A549 (cell line): ENCODE measurements around the gene NFIA. TPM values are rescaled to one million over a fixed set of nuclear protein-coding genes. Genes with fewer than 3 reads are reported as not detected.

ENCODE experiments used
- ATAC-seq, 2 experiments: fragments of 200-7000 bp in 1 of 2; fragments of >200 bp in 1 of 2; cut with Nextera tagmentation in 1 of 2; cut with Tn5 transposase in 1 of 2; 3 replicates each; pipeline versions ENCODE4 v1.8.0 to v1.9.1; 2018 to 2020; ENCODE audit warnings: mild to moderate bottlenecking in 1 of 2, moderate library complexity in 1 of 2
- CTCF ChIA-PET: fragments of 300-600 bp; sonication (Branson Sonifier 250); formaldehyde crosslinking; extraction: SDS; loops from one replicate; lab custom pipeline; 2021; ENCODE audit warnings: antibody characterized with exemption, inconsistent platforms; lab: Yijun Ruan, JAX
- POLR2A ChIA-PET: fragments of 350-600 bp; formaldehyde crosslinking; extraction: SDS; loops from one replicate; lab custom pipeline; 2021; ENCODE audit warnings: antibody characterized with exemption, inconsistent platforms; lab: Yijun Ruan, JAX
- DNase-seq, 2 experiments: peaks; one replicate each; pipeline versions ENCODE4 v3.0.0 to v3.0.0-alpha.2; 2011 to 2016; ENCODE audit warnings: low read depth in 1 of 2, low spot score in 1 of 2
- FAIRE-seq: peaks from 2 replicates; lab custom pipeline; 2011; peaks lifted over from hg19 to GRCh38; lab: Jason Lieb, UNC
- H3K27ac ChIP-seq, 2 experiments: fragments of >200 bp; sonication (Bioruptor Twin); formaldehyde crosslinking; 3 replicates each; pipeline ENCODE4 v1.5.1; 2016 to 2017
- H3K4me1 ChIP-seq: fragments of >200 bp; sonication (Bioruptor Twin); formaldehyde crosslinking; 3 replicates; pipeline ENCODE4 v1.6.1; 2016
- H3K4me2 ChIP-seq: fragments of >200 bp; sonication (Bioruptor Twin); formaldehyde crosslinking; 3 replicates; pipeline ENCODE4 v1.6.1; 2016
- H3K4me3 ChIP-seq: fragments of >200 bp; sonication (Bioruptor Twin); formaldehyde crosslinking; 3 replicates; pipeline ENCODE4 v1.5.1; 2016
- H3K9me3 ChIP-seq: fragments of >200 bp; sonication (Bioruptor Twin); formaldehyde crosslinking; 3 replicates; pipeline ENCODE4 v1.6.1; 2016
- BCL3 ChIP-seq: fragments of >200 bp; sonication (Bioruptor Twin); formaldehyde crosslinking; IDR thresholded peaks from 3 replicates; pipeline ENCODE4 v1.6.1; 2016
- BHLHE40 ChIP-seq: IDR thresholded peaks from 2 replicates; pipeline ENCODE4 v1.6.1; 2012; ENCODE audit warnings: low read depth, low read length, inconsistent platforms
- CBX2 ChIP-seq: fragments of 200-600 bp; sonication (generic); IDR thresholded peaks from 2 replicates; pipeline ENCODE4 v1.6.1; 2016; ENCODE audit warnings: low read depth, mild to moderate bottlenecking, borderline replicate concordance
- CEBPB ChIP-seq, 2 experiments: fragments of >200 bp in 1 of 2; sonication (Bioruptor Twin) in 1 of 2; formaldehyde crosslinking in 1 of 2; IDR thresholded peaks; 2 replicates each; pipeline ENCODE4 v1.6.1; 2012 to 2016
- CHD2 ChIP-seq: fragments of 150-350 bp; IDR thresholded peaks from 2 replicates; pipeline ENCODE4 v1.6.1; 2014; ENCODE audit warnings: low read length; ENCODE audit not compliant: partially characterized antibody
- EHMT2 ChIP-seq: fragments of 200-600 bp; sonication (generic); IDR thresholded peaks from 2 replicates; pipeline ENCODE4 v1.6.1; 2016; ENCODE audit warnings: antibody characterized with exemption, low read depth, mild to moderate bottlenecking, moderate library complexity
- ELK1 ChIP-seq: fragments of 150-350 bp; IDR thresholded peaks from 2 replicates; pipeline ENCODE4 v1.6.1; 2014; ENCODE audit warnings: low read depth, mild to moderate bottlenecking, low read length
- GATA3 ChIP-seq: IDR thresholded peaks from 2 replicates; pipeline ENCODE4 v1.6.1; 2012; ENCODE audit warnings: borderline replicate concordance
- HDAC2 ChIP-seq: fragments of 200-600 bp; sonication (generic); IDR thresholded peaks from 2 replicates; pipeline ENCODE4 v1.6.1; 2016
- HEYL ChIP-seq: fragments of 250-450 bp; sonication (Bioruptor Pico); IDR thresholded peaks from 2 replicates; pipeline ENCODE4 v1.8.0; 2021; ENCODE audit warnings: mild to moderate bottlenecking, moderate library complexity
- HMGXB4 ChIP-seq: fragments of 250-450 bp; sonication (Bioruptor Pico); IDR thresholded peaks from 2 replicates; pipeline ENCODE4 v1.5.0; 2021; ENCODE audit warnings: mild to moderate bottlenecking, moderate library complexity, borderline replicate concordance
- HOXA7 ChIP-seq: fragments of 250-450 bp; sonication (Bioruptor Pico); IDR thresholded peaks from 2 replicates; pipeline ENCODE4 v1.5.0; 2020; ENCODE audit warnings: mild to moderate bottlenecking, moderate library complexity
- HOXB5 ChIP-seq: fragments of 250-450 bp; sonication (Bioruptor Pico); IDR thresholded peaks from 2 replicates; pipeline ENCODE4 v1.5.0; 2020; ENCODE audit warnings: mild to moderate bottlenecking, moderate library complexity
- MAFK ChIP-seq: fragments of 450-650 bp; IDR thresholded peaks from 2 replicates; pipeline ENCODE4 v1.6.1; 2014; ENCODE audit not compliant: partially characterized antibody
- MAX ChIP-seq: IDR thresholded peaks from 2 replicates; pipeline ENCODE4 v1.6.1; 2012
- MAZ ChIP-seq: fragments of 150-350 bp; IDR thresholded peaks from 2 replicates; pipeline ENCODE4 v1.6.1; 2014; ENCODE audit warnings: antibody characterized with exemption, low read depth, low read length, borderline replicate concordance
- NPAS2 ChIP-seq: fragments of 250-450 bp; sonication (Bioruptor Pico); IDR thresholded peaks from 2 replicates; pipeline ENCODE4 v1.8.0; 2022; ENCODE audit warnings: mild to moderate bottlenecking, moderate library complexity, borderline replicate concordance
- RCOR1 ChIP-seq: fragments of 150-350 bp; IDR thresholded peaks from 2 replicates; pipeline ENCODE4 v1.6.1; 2014; ENCODE audit warnings: antibody characterized with exemption, low read length, low read depth
- RNF2 ChIP-seq: fragments of 200-600 bp; sonication (generic); IDR thresholded peaks from 2 replicates; pipeline ENCODE4 v1.6.1; 2016; ENCODE audit warnings: low read depth, mild to moderate bottlenecking, antibody characterized with exemption, moderate library complexity, borderline replicate concordance
- ZNF302 ChIP-seq: fragments of 250-450 bp; sonication (Bioruptor Pico); IDR thresholded peaks from 2 replicates; pipeline ENCODE4 v1.9.0; 2021; ENCODE audit warnings: inconsistent platforms, mild to moderate bottlenecking, moderate library complexity
- WGBS: methylation state at CpG from one replicate; pipeline ENCODE4 v1.1.6; 2017; ENCODE audit errors: missing lambda C conversion rate; 5-methylcytosine and 5-hydroxymethylcytosine counted together
- polyA plus RNA-seq, 4 experiments: library from polyadenylated mRNA; depleted of rRNA in 3 of 4; stranded (reverse); fragments of >200 nt; fragmentation: RNase III in 1 of 4; extraction: RNeasy Plus Mini Kit Qiagen cat#74134 plus additional on column Dnase treatment in 1 of 4; gene quantifications; 2 replicates in 3 of 4; 3 replicates in 1 of 4; pipeline ENCODE4 v1.2.3, GENCODE V29; 2011 to 2017
- TF ChIP-seq, protein P1 (sequence below): fragments of >200 bp; sonication (Bioruptor Twin); formaldehyde crosslinking; IDR thresholded peaks from 3 replicates; pipeline ENCODE4 v1.5.1; 2016
- TF ChIP-seq, protein P2 (sequence below): fragments of 200-600 bp; sonication (generic); IDR thresholded peaks from 2 replicates; pipeline ENCODE4 v1.6.1; 2016; ENCODE audit warnings: antibody characterized with exemption, mild to moderate bottlenecking, moderate library complexity

The NFIA gene
- polyA plus RNA-seq, 2 of the 4 experiments (the other 2 are of a cell fraction) = 6.5 to 25.8 TPM

GRCh38 chr1:61391730-61392129, 309.4 kb downstream of the NFIA start (continued):
- TF ChIP-seq MAZ (no peak), ZNF302 (CRISPR knock-in tag) (no peak), GATA3 (no peak)

DNA sequence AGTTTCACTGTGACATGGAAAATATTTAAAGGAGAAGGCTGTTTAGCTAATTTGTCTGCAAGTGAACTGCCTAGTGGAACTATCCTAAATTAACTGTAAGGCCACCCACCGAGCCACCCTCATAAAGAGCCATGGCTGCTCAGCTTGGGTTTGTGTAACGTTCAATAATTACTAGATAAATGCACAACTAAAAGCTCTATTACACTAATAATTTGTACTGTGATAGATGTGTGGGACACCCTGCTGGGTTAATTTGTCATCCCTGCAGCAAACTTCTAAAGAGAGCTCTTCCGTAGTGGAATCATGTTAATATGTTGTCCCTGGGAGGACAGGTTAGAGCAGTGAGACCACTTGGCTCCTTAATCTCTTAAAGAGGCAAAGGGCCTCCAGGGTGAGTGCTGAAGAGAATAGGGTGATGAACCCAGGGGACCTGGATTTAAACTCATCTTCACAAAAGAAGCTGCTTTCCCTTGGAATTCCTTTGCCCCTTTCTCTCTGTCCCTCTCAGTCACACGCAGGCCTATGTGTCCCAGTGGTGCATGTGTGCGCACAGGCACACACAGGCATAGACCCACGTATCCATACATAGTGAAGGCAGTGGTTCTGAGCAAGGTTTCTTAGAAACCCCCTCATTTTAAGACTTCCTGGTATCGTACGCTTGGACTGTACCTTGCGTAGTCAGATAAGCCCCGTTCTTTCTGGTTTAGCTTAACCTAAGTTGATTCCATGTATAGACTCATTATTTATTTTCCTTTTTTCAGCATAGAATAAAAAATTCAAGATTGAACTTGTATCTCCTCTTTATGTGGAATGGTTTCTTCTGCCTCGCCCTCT, 310.3 kb downstream of the NFIA start:
- CTCF ChIA-PET = no interaction called here
- no peak overlapping the region for H3K4me2 ChIP-seq
- no peak overlapping the region for H3K27ac ChIP-seq
- TF ChIP-seq RCOR1 (no peak), MAZ (no peak), BCL3 (no peak)
- WGBS = 95% methylated on average over 10 of the region's 11 CpGs
- H3K4me1 ChIP-seq = no peaks in the 10 kb centered on the region
- no peak for ATAC-seq
- H3K9me3 ChIP-seq = peaks cover 16% of the 10 kb centered on the region
- POLR2A ChIA-PET = no interaction called here
- H3K4me3 ChIP-seq = no peak overlapping the region
- no peak for DNase-seq
- no peak for FAIRE-seq

GRCh38 chr1:61393575-61393974, 311.2 kb downstream of the NFIA start:
- DNase-seq (no peak), ATAC-seq (no peak), FAIRE-seq (no peak)
- CTCF ChIA-PET = no interaction called here
- no peak overlapping the region for H3K4me3 ChIP-seq
- peaks cover 13% of the 10 kb centered on the region for H3K9me3 ChIP-seq
- 92% methylated on average over 3 of the region's 3 CpGs for WGBS
- no peak overlapping the region for H3K27ac ChIP-seq
- no peak overlapping the region for H3K4me2 ChIP-seq
- POLR2A ChIA-PET = no interaction called here
- H3K4me1 ChIP-seq = no peaks in the 10 kb centered on the region
- TF ChIP-seq CEBPB (IDR thresholded peaks at IDR 0.05) (no peak), GATA3 (no peak), MAZ (no peak), MAX (no peak), RNF2 (no peak), HEYL (CRISPR knock-in tag) (no peak), HDAC2 (no peak), NPAS2 (CRISPR knock-in tag) (no peak), CBX2 (no peak), ELK1 (no peak), BHLHE40 (no peak), HOXA7 (no peak), MAFK (no peak), HMGXB4 (CRISPR knock-in tag) (no peak), HOXB5 (CRISPR knock-in tag) (no peak), EHMT2 (no peak), CHD2 (no peak)
- TF ChIP-seq, protein P1, sequence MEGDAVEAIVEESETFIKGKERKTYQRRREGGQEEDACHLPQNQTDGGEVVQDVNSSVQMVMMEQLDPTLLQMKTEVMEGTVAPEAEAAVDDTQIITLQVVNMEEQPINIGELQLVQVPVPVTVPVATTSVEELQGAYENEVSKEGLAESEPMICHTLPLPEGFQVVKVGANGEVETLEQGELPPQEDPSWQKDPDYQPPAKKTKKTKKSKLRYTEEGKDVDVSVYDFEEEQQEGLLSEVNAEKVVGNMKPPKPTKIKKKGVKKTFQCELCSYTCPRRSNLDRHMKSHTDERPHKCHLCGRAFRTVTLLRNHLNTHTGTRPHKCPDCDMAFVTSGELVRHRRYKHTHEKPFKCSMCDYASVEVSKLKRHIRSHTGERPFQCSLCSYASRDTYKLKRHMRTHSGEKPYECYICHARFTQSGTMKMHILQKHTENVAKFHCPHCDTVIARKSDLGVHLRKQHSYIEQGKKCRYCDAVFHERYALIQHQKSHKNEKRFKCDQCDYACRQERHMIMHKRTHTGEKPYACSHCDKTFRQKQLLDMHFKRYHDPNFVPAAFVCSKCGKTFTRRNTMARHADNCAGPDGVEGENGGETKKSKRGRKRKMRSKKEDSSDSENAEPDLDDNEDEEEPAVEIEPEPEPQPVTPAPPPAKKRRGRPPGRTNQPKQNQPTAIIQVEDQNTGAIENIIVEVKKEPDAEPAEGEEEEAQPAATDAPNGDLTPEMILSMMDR = no peak
- TF ChIP-seq, protein P2, sequence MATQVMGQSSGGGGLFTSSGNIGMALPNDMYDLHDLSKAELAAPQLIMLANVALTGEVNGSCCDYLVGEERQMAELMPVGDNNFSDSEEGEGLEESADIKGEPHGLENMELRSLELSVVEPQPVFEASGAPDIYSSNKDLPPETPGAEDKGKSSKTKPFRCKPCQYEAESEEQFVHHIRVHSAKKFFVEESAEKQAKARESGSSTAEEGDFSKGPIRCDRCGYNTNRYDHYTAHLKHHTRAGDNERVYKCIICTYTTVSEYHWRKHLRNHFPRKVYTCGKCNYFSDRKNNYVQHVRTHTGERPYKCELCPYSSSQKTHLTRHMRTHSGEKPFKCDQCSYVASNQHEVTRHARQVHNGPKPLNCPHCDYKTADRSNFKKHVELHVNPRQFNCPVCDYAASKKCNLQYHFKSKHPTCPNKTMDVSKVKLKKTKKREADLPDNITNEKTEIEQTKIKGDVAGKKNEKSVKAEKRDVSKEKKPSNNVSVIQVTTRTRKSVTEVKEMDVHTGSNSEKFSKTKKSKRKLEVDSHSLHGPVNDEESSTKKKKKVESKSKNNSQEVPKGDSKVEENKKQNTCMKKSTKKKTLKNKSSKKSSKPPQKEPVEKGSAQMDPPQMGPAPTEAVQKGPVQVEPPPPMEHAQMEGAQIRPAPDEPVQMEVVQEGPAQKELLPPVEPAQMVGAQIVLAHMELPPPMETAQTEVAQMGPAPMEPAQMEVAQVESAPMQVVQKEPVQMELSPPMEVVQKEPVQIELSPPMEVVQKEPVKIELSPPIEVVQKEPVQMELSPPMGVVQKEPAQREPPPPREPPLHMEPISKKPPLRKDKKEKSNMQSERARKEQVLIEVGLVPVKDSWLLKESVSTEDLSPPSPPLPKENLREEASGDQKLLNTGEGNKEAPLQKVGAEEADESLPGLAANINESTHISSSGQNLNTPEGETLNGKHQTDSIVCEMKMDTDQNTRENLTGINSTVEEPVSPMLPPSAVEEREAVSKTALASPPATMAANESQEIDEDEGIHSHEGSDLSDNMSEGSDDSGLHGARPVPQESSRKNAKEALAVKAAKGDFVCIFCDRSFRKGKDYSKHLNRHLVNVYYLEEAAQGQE = no peak
